B cell (primary cell): Measurements from ENCODE around the gene CENPF. TPM values are rescaled to one million over a fixed set of nuclear protein-coding genes. Genes with fewer than 3 reads are reported as not detected.
"Not testable (repeated sequence)": the region's sequence is repeated elsewhere in the genome, so short reads cannot be mapped to it uniquely, and the experiment has no call there.

Experiments used
- ATAC-seq: fragments of 200-7000 bp; cut with Tn5 transposase; one replicate; pipeline ENCODE4 v1.10.0; 2021; ENCODE audit warnings: low read depth, mild to moderate bottlenecking, moderate number of reproducible peaks, moderate library complexity
- CTCF ChIA-PET: fragments of 350-600 bp; sonication (Branson Sonifier 250); formaldehyde crosslinking; loops from one replicate; lab custom pipeline; 2021; ENCODE audit warnings: antibody characterized with exemption, inconsistent platforms; lab: Charles Lee
- POLR2A ChIA-PET: fragments of 350-600 bp; sonication (Branson Sonifier 250); formaldehyde crosslinking; loops from one replicate; lab custom pipeline; 2021; ENCODE audit warnings: antibody characterized with exemption; lab: Charles Lee
- DNase-seq: peaks from one replicate; pipeline ENCODE4 v3.0.0; 2013
- H2AFZ ChIP-seq: 2 replicates; pipeline ENCODE4 v1.6.1; 2012; ENCODE audit warnings: mild to moderate bottlenecking, low read depth, low read length; ENCODE audit not compliant: insufficient read depth, poor library complexity, severe bottlenecking
- H3K27ac ChIP-seq, 2 donors: 1 replicate in 1 of 2; 2 replicates in 1 of 2; pipeline ENCODE4 v1.5.1; 2012 to 2013; ENCODE audit warnings: low read length in 2 of 2, mild to moderate bottlenecking in 2 of 2, moderate library complexity in 1 of 2
- H3K27me3 ChIP-seq, 4 experiments: fragments of 200-600 bp in 1 of 4; sonication (generic) in 1 of 4; replicated peaks in 1 of 4; 1 replicate in 2 of 4; 2 replicates in 2 of 4; pipeline versions ENCODE4 v1.6.1 to v1.7.0; 2013 to 2016; ENCODE audit warnings: low read length in 3 of 4, mild to moderate bottlenecking in 2 of 4, mixed read lengths in 1 of 4, moderate library complexity in 1 of 4; ENCODE audit not compliant: insufficient read depth in 4 of 4, control insufficient read depth in 3 of 4; ENCODE audit errors: control extremely low read depth in 1 of 4
- H3K36me3 ChIP-seq, 2 experiments: replicated peaks in 1 of 2; 1 replicate in 1 of 2; 2 replicates in 1 of 2; pipeline versions ENCODE4 v1.6.1 to v1.7.1; 2013; ENCODE audit warnings: low read length in 1 of 2; ENCODE audit not compliant: insufficient read depth in 2 of 2, control insufficient read depth in 1 of 2; ENCODE audit errors: control extremely low read depth in 1 of 2, extremely low read depth in 1 of 2
- H3K4me1 ChIP-seq, 2 donors: fragments of 200-600 bp in 1 of 2; sonication (generic) in 1 of 2; 1 replicate in 1 of 2; 2 replicates in 1 of 2; pipeline versions ENCODE4 v1.5.1 to v1.6.1; 2013 to 2017; ENCODE audit warnings: low read length in 2 of 2; ENCODE audit not compliant: control insufficient read depth in 2 of 2, insufficient read depth in 2 of 2
- H3K4me2 ChIP-seq: replicated peaks from 2 replicates; pipeline ENCODE3; 2012; ENCODE audit warnings: mild to moderate bottlenecking, low read depth, low read length; ENCODE audit not compliant: poor library complexity, severe bottlenecking
- H3K4me3 ChIP-seq, 5 experiments: fragments of 200-600 bp in 1 of 5; sonication (generic) in 1 of 5; 1 replicate in 3 of 5; 2 replicates in 2 of 5; pipeline versions ENCODE4 v1.5.1 to v1.7.0; 2011 to 2016; ENCODE audit warnings: low read length in 4 of 5, mild to moderate bottlenecking in 4 of 5, low read depth in 2 of 5, control low read depth in 1 of 5, moderate library complexity in 1 of 5; ENCODE audit not compliant: insufficient read depth in 1 of 5; ENCODE audit errors: control extremely low read depth in 1 of 5, extremely low read depth in 1 of 5
- H3K79me2 ChIP-seq: fragments of 200-600 bp; sonication (generic); one replicate; pipeline ENCODE4 v1.6.0; 2016; ENCODE audit warnings: low read length; ENCODE audit not compliant: control insufficient read depth, insufficient read depth
- H3K9ac ChIP-seq: fragments of 200-600 bp; sonication (generic); 2 replicates; pipeline ENCODE4 v1.6.1; 2017; ENCODE audit warnings: mild to moderate bottlenecking, low read length, moderate library complexity
- H3K9me3 ChIP-seq, 3 donors: one replicate each; pipeline versions ENCODE4 v1.6.1 to v1.7.1; 2013; ENCODE audit warnings: low read length in 2 of 3; ENCODE audit not compliant: control insufficient read depth in 2 of 3, insufficient read depth in 1 of 3; ENCODE audit errors: control extremely low read depth in 1 of 3
- H4K20me1 ChIP-seq: 2 replicates; pipeline ENCODE4 v1.6.0; 2012; ENCODE audit warnings: mild to moderate bottlenecking, low read length; ENCODE audit not compliant: insufficient read depth, control insufficient read depth, poor library complexity, severe bottlenecking
- H3K27ac Mint-ChIP-seq: one replicate; pipeline ENCODE4 v1.8.0; 2021; ENCODE audit warnings: mixed read lengths
- H3K27me3 Mint-ChIP-seq: one replicate; pipeline ENCODE4 v1.8.0; 2021; ENCODE audit warnings: mixed read lengths
- H3K4me1 Mint-ChIP-seq: one replicate; pipeline ENCODE4 v1.8.0; 2021; ENCODE audit warnings: mixed read lengths
- H3K4me3 Mint-ChIP-seq: one replicate; pipeline ENCODE4 v1.8.0; 2021; ENCODE audit warnings: mixed read lengths
- H3K9me3 Mint-ChIP-seq: one replicate; pipeline ENCODE4 v1.8.0; 2022; ENCODE audit warnings: mixed read lengths; ENCODE audit not compliant: insufficient read depth
- EZH2 ChIP-seq: IDR thresholded peaks from 2 replicates; pipeline ENCODE4 v1.6.1; 2012; ENCODE audit warnings: borderline replicate concordance, low read depth, mild to moderate bottlenecking, moderate library complexity, low read length; ENCODE audit not compliant: insufficient read depth, poor library complexity, severe bottlenecking
- WGBS: methylation state at CpG from one replicate; pipeline ENCODE4 v1.1.5; 2013; ENCODE audit warnings: missing lambda C conversion rate; ENCODE audit not compliant: insufficient coverage; 5-methylcytosine and 5-hydroxymethylcytosine counted together
- intact Hi-C: fragments of 100-400 bp; cut with micrococcal nuclease; formaldehyde crosslinking; loops from one replicate; pipeline ENCODE4 v1.10.0; 2022
- polyA plus RNA-seq: library from polyadenylated mRNA; depleted of rRNA; stranded (reverse); fragments of >200 nt; gene quantifications from 2 replicates; pipeline ENCODE4 v1.2.3, GENCODE V29; 2012
- total RNA-seq, 2 donors: library from RNA; stranded (reverse); fragments of 120-200 nt in 1 of 2; gene quantifications; 1 replicate in 1 of 2; 2 replicates in 1 of 2; pipeline versions ENCODE4 v1.2.3 to v1.2.4, GENCODE V29; 2013 to 2022
- TF ChIP-seq, protein P1 (sequence below): fragments of 200-600 bp; IDR thresholded peaks from one replicate; pipeline ENCODE4 v1.8.0; 2022; ENCODE audit warnings: antibody characterized with exemption, mild to moderate bottlenecking

Gene CENPF
- total and polyA plus RNA-seq, 2 donors (not counting 1 experiment from before 2014, with no cell fraction given) = 0.12 to 3.0 TPM

- Histone ChIP-seq H3K4me3 (no peak overlapping the region), H3K9me3 (no peaks in the 10 kb centered on the region), H3K4me2 (no peak overlapping the region), H3K79me2 (peaks cover 4% of the 10 kb centered on the region), H2AFZ (peak overlapping the region; percentile 97), H4K20me1 (no peaks in the 10 kb centered on the region), H3K36me3 (no peaks in the 10 kb centered on the region), H3K27ac (no peak overlapping the region), H3K9ac (no peak overlapping the region), H3K4me1 (peaks cover 12 to 15% of the 10 kb centered on the region in 2 donors), H3K27me3 (no peaks in the 10 kb centered on the region)
- TF ChIP-seq EZH2 = no peak
- TF ChIP-seq, protein P1, sequence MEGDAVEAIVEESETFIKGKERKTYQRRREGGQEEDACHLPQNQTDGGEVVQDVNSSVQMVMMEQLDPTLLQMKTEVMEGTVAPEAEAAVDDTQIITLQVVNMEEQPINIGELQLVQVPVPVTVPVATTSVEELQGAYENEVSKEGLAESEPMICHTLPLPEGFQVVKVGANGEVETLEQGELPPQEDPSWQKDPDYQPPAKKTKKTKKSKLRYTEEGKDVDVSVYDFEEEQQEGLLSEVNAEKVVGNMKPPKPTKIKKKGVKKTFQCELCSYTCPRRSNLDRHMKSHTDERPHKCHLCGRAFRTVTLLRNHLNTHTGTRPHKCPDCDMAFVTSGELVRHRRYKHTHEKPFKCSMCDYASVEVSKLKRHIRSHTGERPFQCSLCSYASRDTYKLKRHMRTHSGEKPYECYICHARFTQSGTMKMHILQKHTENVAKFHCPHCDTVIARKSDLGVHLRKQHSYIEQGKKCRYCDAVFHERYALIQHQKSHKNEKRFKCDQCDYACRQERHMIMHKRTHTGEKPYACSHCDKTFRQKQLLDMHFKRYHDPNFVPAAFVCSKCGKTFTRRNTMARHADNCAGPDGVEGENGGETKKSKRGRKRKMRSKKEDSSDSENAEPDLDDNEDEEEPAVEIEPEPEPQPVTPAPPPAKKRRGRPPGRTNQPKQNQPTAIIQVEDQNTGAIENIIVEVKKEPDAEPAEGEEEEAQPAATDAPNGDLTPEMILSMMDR = no peak
- intact Hi-C loops = no loop called here
- H3K4me3 Mint-ChIP-seq = peak overlapping the region; percentile 85
- ATAC-seq (no peak), DNase-seq (no peak)
- peaks cover 21% of the 10 kb centered on the region for H3K4me1 Mint-ChIP-seq
- no peaks in the 10 kb centered on the region for H3K27me3 Mint-ChIP-seq
- ChIA-PET POLR2A (no interaction called here), CTCF (interaction anchor here (0.9 to 1.3 kb wide), 3 partner anchors 17 to 275 kb away, joined by 3 to 5 read pairs (median 3); no protein-coding TSS in a partner anchor)
- peaks cover 4% of the 10 kb centered on the region for H3K9me3 Mint-ChIP-seq
- no peak overlapping the region for H3K27ac Mint-ChIP-seq
Measured at GRCh38 chr1:214604523-214604922, 1.5 kb downstream of the CENPF start.

DNA sequence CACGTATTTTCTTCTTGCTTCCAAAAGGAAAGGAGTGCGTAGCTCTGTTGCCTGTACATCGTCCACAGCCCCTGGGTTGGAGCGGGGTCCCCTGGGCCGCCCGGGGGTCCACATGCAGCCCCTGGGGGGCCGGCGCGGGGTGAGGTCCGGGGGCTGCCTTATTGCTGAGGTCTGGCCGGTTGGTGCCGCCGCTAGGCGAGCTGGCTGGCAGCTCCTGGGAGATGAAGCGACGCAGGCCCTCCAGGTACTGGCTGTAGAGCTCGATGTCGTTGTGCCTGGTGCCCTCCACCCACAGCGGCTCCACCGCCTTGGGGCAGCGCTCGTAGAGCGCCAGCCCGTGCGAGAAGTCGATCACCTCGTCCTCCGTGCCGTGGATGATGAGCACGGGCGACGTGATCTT is 2.5 kb downstream of the CENPF start:
- WGBS = 98% methylated on average over 26 of the region's 32 CpGs
- CTCF ChIA-PET = interaction anchor here (1.3 kb wide), 1 partner anchor 276 kb away, joined by 3 read pairs; no protein-coding TSS in a partner anchor
- H3K4me3 ChIP-seq = not testable (repeated sequence)

GRCh38 chr1:214605933-214606925 is 3.2 kb downstream of the CENPF start:
- WGBS = 99% methylated on average over 25 of the region's 63 CpGs
- H3K4me1 ChIP-seq = peaks cover 12 to 15% of the 10 kb centered on the region in 2 donors
- H3K27ac Mint-ChIP-seq, H3K4me3 ChIP-seq, intact Hi-C loops, H3K79me2 ChIP-seq, H3K27ac ChIP-seq, H2AFZ ChIP-seq, H3K36me3 ChIP-seq, H3K9me3 ChIP-seq, POLR2A ChIA-PET, H3K9me3 Mint-ChIP-seq, H3K4me3 Mint-ChIP-seq, H3K9ac ChIP-seq, ATAC-seq, H4K20me1 ChIP-seq, DNase-seq, H3K4me2 ChIP-seq, H3K27me3 ChIP-seq, H3K27me3 Mint-ChIP-seq: not testable (repeated sequence)
- CTCF ChIA-PET = interaction anchor here (1.3 kb wide), 1 partner anchor 277 kb away, joined by 3 read pairs; no protein-coding TSS in a partner anchor
- peaks cover 21% of the 10 kb centered on the region for H3K4me1 Mint-ChIP-seq

More for the DNA sequence above, 2.5 kb downstream of the CENPF start:
- H3K9me3 ChIP-seq, H3K9me3 Mint-ChIP-seq, H3K27me3 ChIP-seq, H3K27ac Mint-ChIP-seq, H3K9ac ChIP-seq, H3K4me2 ChIP-seq, H2AFZ ChIP-seq, H3K27ac ChIP-seq, H3K4me3 Mint-ChIP-seq, H3K79me2 ChIP-seq, H4K20me1 ChIP-seq, H3K27me3 Mint-ChIP-seq, H3K36me3 ChIP-seq, DNase-seq, POLR2A ChIA-PET, ATAC-seq, intact Hi-C loops: not testable (repeated sequence)
- peaks cover 12 to 15% of the 10 kb centered on the region in 2 donors for H3K4me1 ChIP-seq
- peaks cover 21% of the 10 kb centered on the region for H3K4me1 Mint-ChIP-seq
